Measurements from ENCODE around the gene C2orf15.

DNA sequence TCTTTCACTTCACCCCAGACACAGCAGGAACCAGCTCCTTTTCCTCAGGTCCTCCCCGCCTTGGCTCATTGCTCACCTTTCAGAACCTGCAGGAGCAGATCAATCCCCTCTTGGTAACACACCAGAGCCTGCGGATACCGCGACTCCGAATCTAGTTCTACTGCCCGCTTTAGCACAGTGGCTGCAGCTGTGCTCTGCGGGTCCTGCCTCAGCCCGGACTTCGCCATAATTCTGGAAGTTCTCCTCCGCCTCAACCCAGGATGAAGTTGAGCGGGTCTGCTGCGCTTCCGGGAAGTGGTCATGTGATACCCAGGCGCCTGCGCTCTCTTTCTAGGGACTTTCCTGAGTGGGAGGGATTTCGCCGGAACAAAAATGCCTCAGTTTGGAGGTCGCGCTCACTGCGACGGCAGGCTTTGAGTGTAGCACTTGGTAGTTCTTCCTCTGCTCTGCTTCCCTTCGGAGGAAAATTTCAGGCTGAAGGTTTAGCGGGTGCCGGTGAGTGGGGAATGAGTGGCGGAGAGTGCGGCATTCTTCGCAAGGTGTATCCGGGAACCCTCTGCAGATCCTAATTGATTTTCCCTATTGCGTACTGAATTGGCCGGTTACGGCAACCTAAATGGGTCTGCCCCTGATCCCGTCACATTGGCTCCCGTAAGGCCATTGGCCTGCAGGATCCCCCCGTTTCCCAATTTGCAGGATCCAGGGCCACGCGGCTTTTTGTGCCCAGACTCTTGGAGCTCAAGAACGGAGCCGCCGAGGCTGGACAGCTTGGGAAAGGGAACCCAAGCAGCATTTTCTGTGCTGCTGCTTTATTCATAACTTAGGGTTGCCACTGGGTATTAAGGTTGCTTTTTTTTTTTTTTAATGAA is 39.5 kb downstream of the C2orf15 start, which contains the start of the genes MITD1 and MRPL30:
- TF ChIP-seq, protein P1, sequence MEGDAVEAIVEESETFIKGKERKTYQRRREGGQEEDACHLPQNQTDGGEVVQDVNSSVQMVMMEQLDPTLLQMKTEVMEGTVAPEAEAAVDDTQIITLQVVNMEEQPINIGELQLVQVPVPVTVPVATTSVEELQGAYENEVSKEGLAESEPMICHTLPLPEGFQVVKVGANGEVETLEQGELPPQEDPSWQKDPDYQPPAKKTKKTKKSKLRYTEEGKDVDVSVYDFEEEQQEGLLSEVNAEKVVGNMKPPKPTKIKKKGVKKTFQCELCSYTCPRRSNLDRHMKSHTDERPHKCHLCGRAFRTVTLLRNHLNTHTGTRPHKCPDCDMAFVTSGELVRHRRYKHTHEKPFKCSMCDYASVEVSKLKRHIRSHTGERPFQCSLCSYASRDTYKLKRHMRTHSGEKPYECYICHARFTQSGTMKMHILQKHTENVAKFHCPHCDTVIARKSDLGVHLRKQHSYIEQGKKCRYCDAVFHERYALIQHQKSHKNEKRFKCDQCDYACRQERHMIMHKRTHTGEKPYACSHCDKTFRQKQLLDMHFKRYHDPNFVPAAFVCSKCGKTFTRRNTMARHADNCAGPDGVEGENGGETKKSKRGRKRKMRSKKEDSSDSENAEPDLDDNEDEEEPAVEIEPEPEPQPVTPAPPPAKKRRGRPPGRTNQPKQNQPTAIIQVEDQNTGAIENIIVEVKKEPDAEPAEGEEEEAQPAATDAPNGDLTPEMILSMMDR (IDR thresholded peaks at IDR 0.05): no peak
- TF ChIP-seq POLR2AphosphoS5 (IDR thresholded peaks at IDR 0.05; ENCODE audit: low read depth, low read length) (peak; percentile 90), SIN3A (IDR thresholded peaks at IDR 0.05; ENCODE audit: borderline replicate concordance, insufficient read depth, low read depth, low read length) (peak; percentile 93)
- TF ChIP-seq, protein P2, sequence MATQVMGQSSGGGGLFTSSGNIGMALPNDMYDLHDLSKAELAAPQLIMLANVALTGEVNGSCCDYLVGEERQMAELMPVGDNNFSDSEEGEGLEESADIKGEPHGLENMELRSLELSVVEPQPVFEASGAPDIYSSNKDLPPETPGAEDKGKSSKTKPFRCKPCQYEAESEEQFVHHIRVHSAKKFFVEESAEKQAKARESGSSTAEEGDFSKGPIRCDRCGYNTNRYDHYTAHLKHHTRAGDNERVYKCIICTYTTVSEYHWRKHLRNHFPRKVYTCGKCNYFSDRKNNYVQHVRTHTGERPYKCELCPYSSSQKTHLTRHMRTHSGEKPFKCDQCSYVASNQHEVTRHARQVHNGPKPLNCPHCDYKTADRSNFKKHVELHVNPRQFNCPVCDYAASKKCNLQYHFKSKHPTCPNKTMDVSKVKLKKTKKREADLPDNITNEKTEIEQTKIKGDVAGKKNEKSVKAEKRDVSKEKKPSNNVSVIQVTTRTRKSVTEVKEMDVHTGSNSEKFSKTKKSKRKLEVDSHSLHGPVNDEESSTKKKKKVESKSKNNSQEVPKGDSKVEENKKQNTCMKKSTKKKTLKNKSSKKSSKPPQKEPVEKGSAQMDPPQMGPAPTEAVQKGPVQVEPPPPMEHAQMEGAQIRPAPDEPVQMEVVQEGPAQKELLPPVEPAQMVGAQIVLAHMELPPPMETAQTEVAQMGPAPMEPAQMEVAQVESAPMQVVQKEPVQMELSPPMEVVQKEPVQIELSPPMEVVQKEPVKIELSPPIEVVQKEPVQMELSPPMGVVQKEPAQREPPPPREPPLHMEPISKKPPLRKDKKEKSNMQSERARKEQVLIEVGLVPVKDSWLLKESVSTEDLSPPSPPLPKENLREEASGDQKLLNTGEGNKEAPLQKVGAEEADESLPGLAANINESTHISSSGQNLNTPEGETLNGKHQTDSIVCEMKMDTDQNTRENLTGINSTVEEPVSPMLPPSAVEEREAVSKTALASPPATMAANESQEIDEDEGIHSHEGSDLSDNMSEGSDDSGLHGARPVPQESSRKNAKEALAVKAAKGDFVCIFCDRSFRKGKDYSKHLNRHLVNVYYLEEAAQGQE (IDR thresholded peaks at IDR 0.05; ENCODE audit: insufficient read depth in 1 of 2, low read depth in 2 of 2, low read length in 1 of 2): no peak

All from Panc1 (cell line).